Osteoblast (primary cell): ENCODE measurements around the gene RPS19. TPM values are rescaled to one million over a fixed set of nuclear protein-coding genes. Genes with fewer than 3 reads are reported as not detected.

Experiments used
- DNase-seq: peaks from one replicate; pipeline ENCODE4 v3.0.0; 2011; ENCODE audit warnings: low spot score, mixed read lengths; ENCODE audit not compliant: insufficient read length; ENCODE audit errors: missing footprints
- H2AFZ ChIP-seq: 2 replicates; pipeline ENCODE4 v1.6.0; 2011; ENCODE audit warnings: mild to moderate bottlenecking, low read length
- H3K27ac ChIP-seq: 2 replicates; pipeline ENCODE4 v1.5.1; 2011; ENCODE audit warnings: mild to moderate bottlenecking, low read depth, low read length, moderate library complexity
- H3K27me3 ChIP-seq: 2 replicates; pipeline ENCODE4 v1.6.0; 2012; ENCODE audit warnings: mild to moderate bottlenecking, control low read depth, inconsistent platforms, low read length, moderate library complexity; ENCODE audit not compliant: insufficient read depth
- H3K36me3 ChIP-seq: 2 replicates; pipeline ENCODE4 v1.5.1; 2011; ENCODE audit warnings: mild to moderate bottlenecking, low read length, control low read depth, moderate library complexity; ENCODE audit not compliant: insufficient read depth
- H3K4me1 ChIP-seq: 2 replicates; pipeline ENCODE4 v1.5.1; 2011; ENCODE audit warnings: mild to moderate bottlenecking, low read length, control low read depth, moderate library complexity; ENCODE audit not compliant: insufficient read depth
- H3K4me2 ChIP-seq: 2 replicates; pipeline ENCODE4 v1.6.0; 2011; ENCODE audit warnings: mild to moderate bottlenecking, low read length; ENCODE audit not compliant: insufficient read depth
- H3K4me3 ChIP-seq: fragments of 200-600 bp; sonication (generic); 3 replicates; pipeline ENCODE4 v1.5.1; 2012; ENCODE audit warnings: mild to moderate bottlenecking, low read length, inconsistent platforms; ENCODE audit not compliant: insufficient read depth
- H3K79me2 ChIP-seq: 2 replicates; pipeline ENCODE4 v1.6.0; 2012; ENCODE audit warnings: mild to moderate bottlenecking, low read length, control low read depth, inconsistent platforms; ENCODE audit not compliant: insufficient read depth
- H3K9me3 ChIP-seq: 2 replicates; pipeline ENCODE4 v1.5.1; 2011; ENCODE audit warnings: low read depth, low read length, control low read depth
- H4K20me1 ChIP-seq: 2 replicates; pipeline ENCODE4 v1.6.0; 2012; ENCODE audit warnings: mild to moderate bottlenecking, low read length, control low read depth; ENCODE audit not compliant: insufficient read depth
- CTCF ChIP-seq: IDR thresholded peaks from 2 replicates; pipeline ENCODE4 v1.5.1; 2011; ENCODE audit warnings: mild to moderate bottlenecking, low read depth, low read length, moderate library complexity; ENCODE audit errors: extremely low read depth
- total RNA-seq: library from RNA; depleted of rRNA; stranded (reverse); fragments of >200 nt; gene quantifications from 2 replicates; pipeline ENCODE4 v1.2.3, GENCODE V29; 2012

Gene RPS19
- total RNA-seq, 1 donor: 791 TPM

- Histone ChIP-seq H3K27me3 (no peaks in the 10 kb centered on the region), H3K27ac (no peak overlapping the region), H3K9me3 (no peaks in the 10 kb centered on the region), H2AFZ (no peak overlapping the region), H3K4me1 (no peaks in the 10 kb centered on the region), H3K4me2 (no peak overlapping the region), H3K4me3 (no peak overlapping the region), H3K36me3 (peaks cover 58% of the 10 kb centered on the region), H4K20me1 (peaks cover 9% of the 10 kb centered on the region), H3K79me2 (no peaks in the 10 kb centered on the region)
- no peak for DNase-seq
- TF ChIP-seq CTCF: no peak
These were observed 41.8 kb downstream of the RPS19 start for GRCh38 chr19:41901707-41902360.

- Histone ChIP-seq H3K36me3 (peaks cover 63% of the 10 kb centered on the region), H3K4me2 (no peak overlapping the region)
- DNase-seq: no peak
These were observed 42.5 kb downstream of the RPS19 start for GRCh38 chr19:41902594-41902993.

GRCh38 chr19:41903193-41903953, 43.3 kb downstream of the RPS19 start:
- DNase-seq: no peak
- H3K27me3 ChIP-seq: no peaks in the 10 kb centered on the region
- no peak overlapping the region for H2AFZ ChIP-seq
- H3K36me3 ChIP-seq: peaks cover 55% of the 10 kb centered on the region
- peaks cover 9% of the 10 kb centered on the region for H4K20me1 ChIP-seq
- H3K27ac ChIP-seq: no peak overlapping the region
- H3K4me3 ChIP-seq: no peak overlapping the region
- no peaks in the 10 kb centered on the region for H3K9me3 ChIP-seq
- no peak for TF ChIP-seq CTCF
- H3K79me2 ChIP-seq: no peaks in the 10 kb centered on the region
- H3K4me2 ChIP-seq: no peak overlapping the region
- H3K4me1 ChIP-seq: no peaks in the 10 kb centered on the region

More at GRCh38 chr19:41902594-41902993, 42.5 kb downstream of the RPS19 start:
- Histone ChIP-seq H3K27ac (no peak overlapping the region), H4K20me1 (peaks cover 9% of the 10 kb centered on the region), H2AFZ (no peak overlapping the region), H3K9me3 (no peaks in the 10 kb centered on the region), H3K79me2 (no peaks in the 10 kb centered on the region), H3K4me1 (no peaks in the 10 kb centered on the region), H3K4me3 (no peak overlapping the region), H3K27me3 (no peaks in the 10 kb centered on the region)
- no peak for TF ChIP-seq CTCF
